ENCODE data around the gene PLPP3.

PLPP3 gene

GRCh38 chr1:56456435-56457101, 122.8 kb downstream of the PLPP3 start:
- no peak for DNase-seq

DNA sequence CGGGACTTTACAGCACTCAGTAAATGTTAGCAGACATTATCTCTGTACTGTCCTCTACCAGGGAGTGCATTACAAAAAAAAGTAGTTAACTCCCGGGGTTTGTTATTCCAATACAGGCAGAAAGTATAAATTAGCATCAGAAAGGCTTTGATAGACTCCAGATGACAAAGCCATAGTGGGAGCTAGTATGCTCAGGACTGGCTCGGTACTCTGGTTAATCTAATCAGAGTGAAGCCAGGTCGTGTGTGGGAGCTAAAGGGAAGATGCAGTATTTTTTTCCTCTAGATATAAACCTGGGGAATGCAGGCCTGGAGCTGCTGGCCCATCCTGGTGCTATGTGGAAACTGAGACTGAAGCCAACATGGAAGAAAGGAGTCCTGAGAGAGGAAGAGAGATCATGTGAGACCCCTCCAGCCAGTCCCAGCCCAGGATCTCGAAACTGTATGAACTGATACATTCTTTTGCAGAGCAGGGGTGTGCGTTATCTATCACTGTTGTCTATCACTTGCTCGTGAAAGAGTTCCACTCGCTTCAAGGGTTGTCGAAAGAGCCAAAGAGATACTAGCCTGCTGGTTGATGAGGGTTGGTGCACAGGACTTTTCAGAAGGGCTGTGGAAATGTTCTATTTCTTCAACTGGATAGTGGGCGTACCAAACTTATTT, 125.8 kb downstream of the PLPP3 start:
- no peak for DNase-seq

- DNase-seq: no peak
Measured at GRCh38 chr1:56453016-56453415, 126.3 kb downstream of the PLPP3 start.

- DNase-seq: no peak
Measured at GRCh38 chr1:56452027-56453011, 127.0 kb downstream of the PLPP3 start.

DNA sequence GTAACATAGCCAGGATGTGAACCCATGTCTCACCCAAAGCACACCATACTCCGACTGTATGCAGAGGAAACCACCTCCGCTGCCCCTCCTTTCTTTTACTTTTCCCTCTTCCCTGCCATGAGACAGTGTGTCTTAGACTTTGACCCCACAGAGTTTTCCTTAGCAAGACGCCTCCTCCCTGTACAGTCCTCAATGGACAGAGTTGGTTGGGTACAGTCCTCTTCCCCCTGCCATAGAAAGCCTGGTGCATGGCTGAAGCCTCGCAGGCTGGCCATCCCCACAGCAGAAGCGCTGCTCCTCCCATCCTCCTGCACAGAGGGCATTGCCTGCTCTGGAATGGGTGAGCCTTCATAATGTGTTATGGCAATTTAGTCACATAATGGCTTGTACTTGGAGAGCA, 127.9 kb downstream of the PLPP3 start:
- no peak for DNase-seq

DNA sequence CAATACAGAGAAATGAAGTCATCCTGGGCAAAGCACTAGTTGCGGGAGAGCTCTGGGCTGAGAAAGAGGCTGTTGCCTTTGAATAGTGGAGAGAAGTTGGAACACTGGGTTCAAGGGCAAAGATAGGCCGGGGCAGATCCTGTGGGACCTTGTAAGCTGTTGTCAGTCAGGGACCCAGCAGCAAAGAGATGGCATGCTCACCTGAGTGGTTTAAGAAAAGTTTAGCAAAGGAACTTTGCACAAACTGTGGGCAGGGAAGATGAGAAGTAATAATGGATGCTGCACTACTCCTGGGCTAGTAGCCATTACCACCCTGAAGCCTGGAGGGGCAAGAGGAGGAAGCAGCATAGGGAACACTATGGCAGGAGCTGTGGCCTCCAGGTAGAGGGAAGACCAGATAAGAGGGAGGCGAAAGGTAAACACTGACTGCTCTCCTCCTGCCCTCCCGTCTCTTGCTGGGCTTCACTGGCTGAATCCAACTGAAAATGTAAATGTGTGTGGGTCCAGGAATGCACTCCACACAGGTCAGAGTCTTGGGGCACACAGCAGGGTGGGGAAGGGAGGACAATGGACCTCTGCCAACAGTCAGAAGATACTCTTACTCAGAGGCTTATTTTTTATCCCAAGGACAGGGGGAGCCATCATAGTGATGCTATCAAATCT, 129.2 kb downstream of the PLPP3 start:
- DNase-seq: no peak

DNA sequence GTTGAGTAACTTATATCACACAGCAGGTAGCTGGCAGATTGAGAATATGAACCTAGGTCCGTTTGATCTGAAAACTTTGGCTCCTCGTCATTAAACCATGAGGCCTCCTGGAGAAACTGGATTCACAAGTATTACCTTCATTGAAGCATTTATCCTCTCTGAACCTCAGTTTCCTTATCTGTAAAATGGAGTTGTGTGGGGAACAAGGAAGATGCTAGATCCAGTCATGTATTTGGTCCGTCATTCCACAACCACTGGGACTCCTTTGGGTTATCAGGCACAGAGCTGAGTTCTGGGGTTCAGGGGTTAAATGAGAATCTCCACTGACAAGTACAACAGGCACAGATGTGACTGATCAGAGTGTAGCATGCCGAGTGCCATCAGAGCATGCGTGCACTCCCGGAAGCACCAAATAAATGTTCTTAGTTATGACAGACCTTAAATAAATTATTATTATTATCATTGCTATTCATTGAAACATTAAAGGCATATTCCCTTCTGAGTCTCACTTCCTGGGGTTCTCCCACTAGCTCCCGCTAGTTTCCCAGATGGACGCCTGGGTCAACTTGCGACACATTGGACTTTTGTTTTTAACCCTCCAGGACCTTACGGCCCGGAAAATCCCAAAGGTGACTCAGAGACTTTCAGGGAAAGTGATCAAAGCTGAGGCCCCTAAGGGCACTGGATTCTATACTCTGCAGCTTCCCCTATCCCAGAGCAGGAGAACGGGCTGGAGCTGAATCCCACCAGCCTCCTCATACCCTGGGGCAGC, 130.6 kb downstream of the PLPP3 start:
- no peak for DNase-seq

GRCh38 chr1:56447823-56448222, 131.5 kb downstream of the PLPP3 start:
- no peak for DNase-seq

- DNase-seq: no peak
Measured at GRCh38 chr1:56446531-56447098, 132.7 kb downstream of the PLPP3 start.

GRCh38 chr1:56444960-56445646, 134.3 kb downstream of the PLPP3 start:
- DNase-seq: no peak

All from cortex of kidney (tissue), 1 donor.